ENCODE results near the gene BTD. TPM values are rescaled to one million over a fixed set of nuclear protein-coding genes. Genes with fewer than 3 reads are reported as not detected.

The BTD gene
- total RNA-seq, 1 experiment from 2014 or later, result 5.2 TPM

DNA sequence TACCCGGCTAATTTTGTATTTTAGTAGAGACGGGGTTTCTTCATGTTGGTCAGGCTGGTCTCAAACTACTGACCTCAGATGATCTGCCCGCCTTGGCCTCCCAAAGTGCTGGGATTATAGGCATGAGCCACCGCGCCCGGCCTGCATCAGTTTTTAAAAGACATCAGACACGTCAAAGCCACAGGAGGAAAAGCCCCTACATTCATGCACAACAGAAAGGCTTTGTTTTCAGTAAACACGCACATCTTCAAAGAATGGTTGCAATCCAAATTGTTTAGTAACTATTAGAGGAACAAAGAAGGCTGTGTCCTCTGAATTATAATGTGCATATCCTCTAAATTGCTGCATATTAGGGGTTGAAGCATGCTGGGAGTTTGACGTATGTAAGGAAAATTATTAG lies 53.3 kb downstream of the BTD start:
- Histone ChIP-seq H3K79me2 (ENCODE audit: low read length) (no peaks in the 10 kb centered on the region), H3K4me2 (ENCODE audit: low read depth, low read length, poor library complexity, severe bottlenecking) (no peak overlapping the region), H2AFZ (ENCODE audit: low read length) (no peak overlapping the region), H4K20me1 (ENCODE audit: insufficient read depth, low read depth, low read length) (no peaks in the 10 kb centered on the region), H3K27me3 (ENCODE audit: low read length) (no peaks in the 10 kb centered on the region), H3K9ac (ENCODE audit: low read length) (no peak overlapping the region), H3K27ac (ENCODE audit: low read length) (no peak overlapping the region), H3K36me3 (ENCODE audit: insufficient read depth, low read length) (no peaks in the 10 kb centered on the region), H3K9me2 (replicated peaks; ENCODE audit: insufficient read depth, low read length) (no peaks in the 10 kb centered on the region), H3K9me3 (ENCODE audit: low read length) (peaks cover 16% of the 10 kb centered on the region), H3K4me3 (ENCODE audit: low read length) (no peak overlapping the region), H3K4me1 (ENCODE audit: low read length) (peaks cover 7% of the 10 kb centered on the region)
- DNase-seq, result no peak

DNA sequence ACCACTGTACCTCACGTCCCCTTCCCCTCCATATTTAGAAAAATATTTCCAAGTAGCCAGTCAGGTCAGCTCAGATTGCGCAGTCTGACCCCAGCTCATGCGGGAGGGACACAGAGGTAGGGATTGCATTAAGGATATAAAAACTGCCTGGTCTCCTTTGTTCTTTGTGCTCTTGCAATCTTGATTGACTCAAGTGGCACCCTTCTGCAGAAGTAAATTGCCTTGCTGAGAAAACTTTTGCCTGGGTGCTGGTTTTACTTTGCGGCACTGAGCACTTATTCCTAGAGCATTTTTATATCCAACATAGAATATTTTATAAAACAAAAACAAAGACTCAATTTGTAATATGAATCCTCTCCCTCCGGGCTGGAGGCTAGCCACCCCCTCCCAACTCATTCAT lies 54.8 kb downstream of the BTD start:
- Histone ChIP-seq H3K9me2 (replicated peaks; ENCODE audit: insufficient read depth, low read length) (no peaks in the 10 kb centered on the region), H3K27me3 (ENCODE audit: low read length) (no peaks in the 10 kb centered on the region), H3K36me3 (ENCODE audit: insufficient read depth, low read length) (no peaks in the 10 kb centered on the region), H3K4me2 (ENCODE audit: low read depth, low read length, poor library complexity, severe bottlenecking) (no peak overlapping the region), H3K79me2 (ENCODE audit: low read length) (no peaks in the 10 kb centered on the region), H3K9ac (ENCODE audit: low read length) (no peak overlapping the region), H3K4me1 (ENCODE audit: low read length) (no peaks in the 10 kb centered on the region), H2AFZ (ENCODE audit: low read length) (no peak overlapping the region), H3K4me3 (ENCODE audit: low read length) (no peak overlapping the region), H3K27ac (ENCODE audit: low read length) (no peak overlapping the region), H3K9me3 (ENCODE audit: low read length) (peaks cover 16% of the 10 kb centered on the region), H4K20me1 (ENCODE audit: insufficient read depth, low read depth, low read length) (no peaks in the 10 kb centered on the region)
- no peak for DNase-seq

- H3K9me3 ChIP-seq (ENCODE audit: low read length), result peaks cover 16% of the 10 kb centered on the region
- H3K36me3 ChIP-seq (ENCODE audit: insufficient read depth, low read length), result no peaks in the 10 kb centered on the region
- H4K20me1 ChIP-seq (ENCODE audit: insufficient read depth, low read depth, low read length), result no peaks in the 10 kb centered on the region
- H3K27me3 ChIP-seq (ENCODE audit: low read length), result no peaks in the 10 kb centered on the region
- H3K4me1 ChIP-seq (ENCODE audit: low read length), result no peaks in the 10 kb centered on the region
- no peak for DNase-seq
- no peak overlapping the region for H2AFZ ChIP-seq (ENCODE audit: low read length)
- H3K4me3 ChIP-seq (ENCODE audit: low read length), result no peak overlapping the region
- no peaks in the 10 kb centered on the region for H3K9me2 ChIP-seq (replicated peaks; ENCODE audit: insufficient read depth, low read length)
- no peaks in the 10 kb centered on the region for H3K79me2 ChIP-seq (ENCODE audit: low read length)
- no peak overlapping the region for H3K27ac ChIP-seq (ENCODE audit: low read length)
- H3K4me2 ChIP-seq (ENCODE audit: low read depth, low read length, poor library complexity, severe bottlenecking), result no peak overlapping the region
- H3K9ac ChIP-seq (ENCODE audit: low read length), result no peak overlapping the region
Measured at GRCh38 chr3:15657016-15657415, 55.5 kb downstream of the BTD start.

- Histone ChIP-seq H3K36me3 (ENCODE audit: insufficient read depth, low read length) (no peaks in the 10 kb centered on the region), H4K20me1 (ENCODE audit: insufficient read depth, low read depth, low read length) (no peaks in the 10 kb centered on the region), H3K9me3 (ENCODE audit: low read length) (peaks cover 16% of the 10 kb centered on the region), H3K4me1 (ENCODE audit: low read length) (no peaks in the 10 kb centered on the region), H3K27me3 (ENCODE audit: low read length) (no peaks in the 10 kb centered on the region), H3K9ac (ENCODE audit: low read length) (no peak overlapping the region), H3K79me2 (ENCODE audit: low read length) (no peaks in the 10 kb centered on the region), H2AFZ (ENCODE audit: low read length) (no peak overlapping the region), H3K9me2 (replicated peaks; ENCODE audit: insufficient read depth, low read length) (no peaks in the 10 kb centered on the region), H3K4me2 (ENCODE audit: low read depth, low read length, poor library complexity, severe bottlenecking) (no peak overlapping the region), H3K27ac (ENCODE audit: low read length) (no peak overlapping the region), H3K4me3 (ENCODE audit: low read length) (no peak overlapping the region)
- no peak for DNase-seq
Measured at GRCh38 chr3:15659254-15659975, 57.9 kb downstream of the BTD start.

- H2AFZ ChIP-seq (ENCODE audit: low read length), result no peak overlapping the region
- no peak overlapping the region for H3K9ac ChIP-seq (ENCODE audit: low read length)
- no peak overlapping the region for H3K4me2 ChIP-seq (ENCODE audit: low read depth, low read length, poor library complexity, severe bottlenecking)
- H4K20me1 ChIP-seq (ENCODE audit: insufficient read depth, low read depth, low read length), result no peaks in the 10 kb centered on the region
- no peaks in the 10 kb centered on the region for H3K27me3 ChIP-seq (ENCODE audit: low read length)
- no peak for DNase-seq
- H3K9me2 ChIP-seq (replicated peaks; ENCODE audit: insufficient read depth, low read length), result no peaks in the 10 kb centered on the region
- peaks cover 14% of the 10 kb centered on the region for H3K9me3 ChIP-seq (ENCODE audit: low read length)
- no peak overlapping the region for H3K4me3 ChIP-seq (ENCODE audit: low read length)
- H3K36me3 ChIP-seq (ENCODE audit: insufficient read depth, low read length), result no peaks in the 10 kb centered on the region
- no peaks in the 10 kb centered on the region for H3K4me1 ChIP-seq (ENCODE audit: low read length)
- no peak overlapping the region for H3K27ac ChIP-seq (ENCODE audit: low read length)
- H3K79me2 ChIP-seq (ENCODE audit: low read length), result no peaks in the 10 kb centered on the region
Measured at GRCh38 chr3:15660055-15660935, 58.8 kb downstream of the BTD start.

DNA sequence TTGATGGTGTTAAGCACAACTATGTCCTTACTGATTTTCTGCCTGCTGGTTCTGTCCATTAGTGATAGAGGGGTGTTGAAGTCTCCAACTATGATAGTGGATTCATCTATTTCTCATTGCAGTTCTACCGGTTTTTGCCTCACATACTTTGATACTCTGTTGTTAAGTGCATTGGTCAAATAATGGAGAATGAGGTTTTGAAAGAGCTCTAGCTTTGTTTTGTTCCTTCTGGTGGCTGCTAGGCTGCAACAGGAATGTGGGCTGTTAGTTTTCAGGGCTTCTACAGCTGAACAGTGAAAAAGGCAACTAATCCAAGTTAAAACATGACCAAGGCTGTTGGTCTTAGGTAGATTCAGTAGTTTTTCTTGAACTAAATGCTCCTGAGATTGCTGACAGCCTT lies 62.6 kb downstream of the BTD start:
- H2AFZ ChIP-seq (ENCODE audit: low read length), result no peak overlapping the region
- no peaks in the 10 kb centered on the region for H3K9me2 ChIP-seq (replicated peaks; ENCODE audit: insufficient read depth, low read length)
- no peak for DNase-seq
- peaks cover 9% of the 10 kb centered on the region for H3K36me3 ChIP-seq (ENCODE audit: insufficient read depth, low read length)
- no peaks in the 10 kb centered on the region for H3K27me3 ChIP-seq (ENCODE audit: low read length)
- H3K9ac ChIP-seq (ENCODE audit: low read length), result no peak overlapping the region
- no peaks in the 10 kb centered on the region for H3K79me2 ChIP-seq (ENCODE audit: low read length)
- no peaks in the 10 kb centered on the region for H3K9me3 ChIP-seq (ENCODE audit: low read length)
- no peaks in the 10 kb centered on the region for H4K20me1 ChIP-seq (ENCODE audit: insufficient read depth, low read depth, low read length)
- no peak overlapping the region for H3K27ac ChIP-seq (ENCODE audit: low read length)
- no peaks in the 10 kb centered on the region for H3K4me1 ChIP-seq (ENCODE audit: low read length)
- H3K4me3 ChIP-seq (ENCODE audit: low read length), result no peak overlapping the region
- no peak overlapping the region for H3K4me2 ChIP-seq (ENCODE audit: low read depth, low read length, poor library complexity, severe bottlenecking)

DNA sequence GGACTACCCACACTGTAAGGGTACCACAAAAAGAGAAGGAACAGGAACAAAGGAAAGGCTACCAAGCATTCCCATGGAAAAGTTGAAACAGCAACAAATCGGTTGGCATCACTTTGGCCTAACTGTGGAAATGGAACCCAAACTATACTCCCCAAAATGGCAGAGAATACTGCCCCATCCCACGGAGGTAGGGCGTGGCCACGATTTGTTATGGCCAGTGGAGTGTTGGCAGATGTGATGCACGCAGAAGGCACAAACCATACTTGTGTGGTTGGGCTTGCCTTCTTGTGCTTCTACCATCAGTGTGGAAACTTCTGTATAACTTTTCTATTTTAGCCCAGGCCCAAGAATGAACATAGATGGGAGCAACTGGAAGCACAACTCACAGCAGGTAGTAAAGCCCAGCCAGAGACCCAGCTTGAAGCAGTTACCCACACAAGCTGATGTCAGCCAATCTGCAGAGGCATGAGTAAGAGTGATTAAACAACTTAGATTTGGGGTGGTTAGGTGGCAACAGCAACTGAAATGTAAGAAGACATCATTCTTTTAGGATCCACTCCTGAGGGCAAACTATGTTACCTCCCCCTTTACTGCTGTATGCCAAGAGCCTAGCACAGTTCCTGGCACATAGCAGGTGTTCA lies 64.1 kb downstream of the BTD start:
- H3K4me1 ChIP-seq (ENCODE audit: low read length), result no peaks in the 10 kb centered on the region
- H3K9me3 ChIP-seq (ENCODE audit: low read length), result no peaks in the 10 kb centered on the region
- peaks cover 18% of the 10 kb centered on the region for H3K36me3 ChIP-seq (ENCODE audit: insufficient read depth, low read length)
- H3K4me2 ChIP-seq (ENCODE audit: low read depth, low read length, poor library complexity, severe bottlenecking), result no peak overlapping the region
- H3K27ac ChIP-seq (ENCODE audit: low read length), result no peak overlapping the region
- no peaks in the 10 kb centered on the region for H3K79me2 ChIP-seq (ENCODE audit: low read length)
- no peak for DNase-seq
- no peak overlapping the region for H3K9ac ChIP-seq (ENCODE audit: low read length)
- H3K4me3 ChIP-seq (ENCODE audit: low read length), result no peak overlapping the region
- no peaks in the 10 kb centered on the region for H4K20me1 ChIP-seq (ENCODE audit: insufficient read depth, low read depth, low read length)
- no peak overlapping the region for H2AFZ ChIP-seq (ENCODE audit: low read length)
- no peaks in the 10 kb centered on the region for H3K9me2 ChIP-seq (replicated peaks; ENCODE audit: insufficient read depth, low read length)
- H3K27me3 ChIP-seq (ENCODE audit: low read length), result no peaks in the 10 kb centered on the region

GRCh38 chr3:15666277-15666676 lies 64.7 kb downstream of the BTD start:
- no peak for DNase-seq
- H3K79me2 ChIP-seq (ENCODE audit: low read length), result no peaks in the 10 kb centered on the region
- no peaks in the 10 kb centered on the region for H3K9me2 ChIP-seq (replicated peaks; ENCODE audit: insufficient read depth, low read length)
- no peaks in the 10 kb centered on the region for H4K20me1 ChIP-seq (ENCODE audit: insufficient read depth, low read depth, low read length)
- H3K4me1 ChIP-seq (ENCODE audit: low read length), result no peaks in the 10 kb centered on the region
- H3K27ac ChIP-seq (ENCODE audit: low read length), result no peak overlapping the region
- no peak overlapping the region for H3K9ac ChIP-seq (ENCODE audit: low read length)
- no peaks in the 10 kb centered on the region for H3K27me3 ChIP-seq (ENCODE audit: low read length)
- no peak overlapping the region for H3K4me2 ChIP-seq (ENCODE audit: low read depth, low read length, poor library complexity, severe bottlenecking)
- H3K4me3 ChIP-seq (ENCODE audit: low read length), result no peak overlapping the region
- H3K36me3 ChIP-seq (ENCODE audit: insufficient read depth, low read length), result peaks cover 18% of the 10 kb centered on the region
- H3K9me3 ChIP-seq (ENCODE audit: low read length), result no peaks in the 10 kb centered on the region
- no peak overlapping the region for H2AFZ ChIP-seq (ENCODE audit: low read length)
